VCaP (cell line): Measurements from ENCODE around the gene PLEKHG3.

Experiments used
- H3K27ac ChIP-seq: fragments of 450-650 bp; 2 replicates; pipeline ENCODE4 v1.5.1; 2017
- CTCF ChIP-seq: fragments of 450-650 bp; conservative IDR thresholded peaks from 2 replicates; pipeline ENCODE4 v1.5.1; 2017; ENCODE audit warnings: mild to moderate bottlenecking, moderate library complexity

PLEKHG3 gene

GRCh38 chr14:64708148-64709004 is 4.2 kb downstream of the PLEKHG3 start:
- TF ChIP-seq CTCF, result no peak
- H3K27ac ChIP-seq, result no peak overlapping the region

- no peak for TF ChIP-seq CTCF
- H3K27ac ChIP-seq, result no peak overlapping the region
These were observed 4.9 kb downstream of the PLEKHG3 start for GRCh38 chr14:64709126-64709525.

DNA sequence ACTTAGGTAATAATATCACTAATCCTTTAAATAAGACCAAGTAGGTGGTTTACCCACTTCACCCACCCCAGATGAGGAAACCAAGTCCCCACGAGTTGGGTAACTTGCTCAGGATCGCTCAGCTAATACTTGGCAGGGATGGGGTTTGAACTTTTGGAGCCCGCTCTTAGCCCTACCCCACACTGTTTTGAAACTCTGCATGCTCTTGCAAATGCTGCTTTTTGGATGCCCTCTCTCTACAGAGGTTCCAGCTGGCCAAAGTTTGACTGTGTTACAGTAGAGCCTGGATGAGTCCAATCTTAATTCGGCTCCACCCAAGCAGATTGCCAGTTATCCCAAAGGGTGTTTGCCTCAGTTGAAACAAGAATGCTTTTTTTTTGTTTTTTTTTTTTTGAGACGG is 6.8 kb downstream of the PLEKHG3 start:
- no peak for TF ChIP-seq CTCF
- H3K27ac ChIP-seq, result no peak overlapping the region

DNA sequence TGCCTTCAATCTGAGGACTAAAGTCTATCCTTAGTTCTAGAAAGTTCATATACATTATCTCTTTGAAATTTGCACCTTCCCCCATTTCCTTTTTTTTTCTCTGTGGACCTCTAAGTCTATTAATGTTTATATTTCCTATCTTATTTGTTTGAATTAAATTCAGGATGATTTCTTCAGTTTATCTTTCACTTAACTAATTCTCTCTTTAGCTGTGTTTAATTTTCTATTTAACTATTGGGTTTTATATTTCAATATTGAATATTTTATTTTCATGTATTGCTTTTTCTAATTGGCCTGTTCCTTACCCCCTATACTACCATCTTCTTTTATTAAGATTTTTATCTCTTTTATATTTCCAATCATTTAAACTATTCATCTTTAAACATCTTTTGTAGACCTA is 9.5 kb downstream of the PLEKHG3 start:
- no peak overlapping the region for H3K27ac ChIP-seq
- no peak for TF ChIP-seq CTCF

GRCh38 chr14:64714432-64715025 is 10.3 kb downstream of the PLEKHG3 start:
- no peak overlapping the region for H3K27ac ChIP-seq
- no peak for TF ChIP-seq CTCF

DNA sequence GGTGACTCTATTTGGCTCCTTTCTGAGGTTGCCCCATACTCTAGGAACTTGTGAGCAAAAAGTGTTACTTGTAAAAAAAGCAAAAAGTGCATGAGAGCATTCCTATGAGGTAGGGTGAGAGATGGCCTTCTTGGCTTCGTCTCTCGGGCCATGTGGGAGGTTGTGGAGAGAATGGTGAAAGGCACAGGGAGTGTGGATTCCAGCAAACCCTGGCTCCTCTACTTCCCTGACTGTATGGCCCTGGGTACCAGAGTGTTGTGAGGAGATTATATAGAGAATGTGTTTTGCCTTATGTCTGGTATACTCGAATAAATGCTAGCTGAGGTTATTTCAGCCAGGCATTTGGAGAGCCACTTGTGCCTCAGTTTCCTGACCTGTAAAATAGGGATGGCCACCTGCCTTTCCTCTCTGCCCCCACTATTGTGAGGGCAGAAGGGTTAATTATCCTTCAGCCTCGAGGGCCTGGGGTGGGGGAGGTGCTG is 11.0 kb downstream of the PLEKHG3 start:
- H3K27ac ChIP-seq, result no peak overlapping the region
- TF ChIP-seq CTCF, result no peak

- TF ChIP-seq CTCF, result no peak
These were observed 11.6 kb downstream of the PLEKHG3 start for GRCh38 chr14:64715628-64716412.

More at GRCh38 chr14:64715628-64716412, 11.6 kb downstream of the PLEKHG3 start:
- H3K27ac ChIP-seq, result no peak overlapping the region
